Measurements from ENCODE around the gene TIMM21.

- TF ChIP-seq CTCF (conservative IDR thresholded peaks at IDR 0.05; ENCODE audit: low read length), result no peak
- no peak for TF ChIP-seq EZH2phosphoT487 (IDR thresholded peaks at IDR 0.05; ENCODE audit: borderline replicate concordance)
Measured at GRCh38 chr18:74171910-74172606, 23.7 kb downstream of the TIMM21 start.
